A549 (cell line): Measurements from ENCODE around the gene IL1RAP. TPM values are rescaled to one million over a fixed set of nuclear protein-coding genes. Genes with fewer than 3 reads are reported as not detected.

Experiments used
- ATAC-seq, 2 experiments: fragments of 200-7000 bp in 1 of 2; fragments of >200 bp in 1 of 2; cut with Nextera tagmentation in 1 of 2; cut with Tn5 transposase in 1 of 2; 3 replicates each; pipeline versions ENCODE4 v1.8.0 to v1.9.1; 2018 to 2020; ENCODE audit warnings: mild to moderate bottlenecking in 1 of 2, moderate library complexity in 1 of 2
- CTCF ChIA-PET: fragments of 300-600 bp; sonication (Branson Sonifier 250); formaldehyde crosslinking; extraction: SDS; loops from one replicate; lab custom pipeline; 2021; ENCODE audit warnings: antibody characterized with exemption, inconsistent platforms; lab: Yijun Ruan, JAX
- POLR2A ChIA-PET: fragments of 350-600 bp; formaldehyde crosslinking; extraction: SDS; loops from one replicate; lab custom pipeline; 2021; ENCODE audit warnings: antibody characterized with exemption, inconsistent platforms; lab: Yijun Ruan, JAX
- DNase-seq, 2 experiments: peaks; one replicate each; pipeline versions ENCODE4 v3.0.0 to v3.0.0-alpha.2; 2011 to 2016; ENCODE audit warnings: low read depth in 1 of 2, low spot score in 1 of 2
- FAIRE-seq: peaks from 2 replicates; lab custom pipeline; 2011; peaks lifted over from hg19 to GRCh38; lab: Jason Lieb, UNC
- H3K27ac ChIP-seq, 2 experiments: fragments of >200 bp; sonication (Bioruptor Twin); formaldehyde crosslinking; 3 replicates each; pipeline ENCODE4 v1.5.1; 2016 to 2017
- H3K4me1 ChIP-seq: fragments of >200 bp; sonication (Bioruptor Twin); formaldehyde crosslinking; 3 replicates; pipeline ENCODE4 v1.6.1; 2016
- H3K4me2 ChIP-seq: fragments of >200 bp; sonication (Bioruptor Twin); formaldehyde crosslinking; 3 replicates; pipeline ENCODE4 v1.6.1; 2016
- H3K4me3 ChIP-seq: fragments of >200 bp; sonication (Bioruptor Twin); formaldehyde crosslinking; 3 replicates; pipeline ENCODE4 v1.5.1; 2016
- H3K9me3 ChIP-seq: fragments of >200 bp; sonication (Bioruptor Twin); formaldehyde crosslinking; 3 replicates; pipeline ENCODE4 v1.6.1; 2016
- BHLHE40 ChIP-seq: IDR thresholded peaks from 2 replicates; pipeline ENCODE4 v1.6.1; 2012; ENCODE audit warnings: low read depth, low read length, inconsistent platforms
- CBX2 ChIP-seq: fragments of 200-600 bp; sonication (generic); IDR thresholded peaks from 2 replicates; pipeline ENCODE4 v1.6.1; 2016; ENCODE audit warnings: low read depth, mild to moderate bottlenecking, borderline replicate concordance
- CEBPB ChIP-seq, 2 experiments: fragments of >200 bp in 1 of 2; sonication (Bioruptor Twin) in 1 of 2; formaldehyde crosslinking in 1 of 2; IDR thresholded peaks; 2 replicates each; pipeline ENCODE4 v1.6.1; 2012 to 2016
- CHD2 ChIP-seq: fragments of 150-350 bp; IDR thresholded peaks from 2 replicates; pipeline ENCODE4 v1.6.1; 2014; ENCODE audit warnings: low read length; ENCODE audit not compliant: partially characterized antibody
- EP300 ChIP-seq, 2 experiments: fragments of >200 bp; sonication (Bioruptor Twin); formaldehyde crosslinking; IDR thresholded peaks; 2 replicates in 1 of 2; 3 replicates in 1 of 2; pipeline ENCODE4 v1.6.1; 2016 to 2017
- ESRRA ChIP-seq: fragments of 150-350 bp; IDR thresholded peaks from 2 replicates; pipeline ENCODE4 v1.6.1; 2014; ENCODE audit warnings: mild to moderate bottlenecking, low read length, borderline replicate concordance
- FOSB ChIP-seq: fragments of 250-450 bp; sonication (Bioruptor Pico); IDR thresholded peaks from 2 replicates; pipeline ENCODE4 v1.5.0; 2020; ENCODE audit warnings: mild to moderate bottlenecking, moderate library complexity
- FOXS1 ChIP-seq: fragments of 250-450 bp; sonication (Bioruptor Pico); IDR thresholded peaks from 2 replicates; pipeline ENCODE4 v1.5.0; 2020; ENCODE audit warnings: mild to moderate bottlenecking, moderate library complexity
- GATA3 ChIP-seq: IDR thresholded peaks from 2 replicates; pipeline ENCODE4 v1.6.1; 2012; ENCODE audit warnings: borderline replicate concordance
- HES2 ChIP-seq: fragments of >200 bp; sonication (Bioruptor Twin); formaldehyde crosslinking; IDR thresholded peaks from 2 replicates; pipeline ENCODE4 v1.6.1; 2016
- HEYL ChIP-seq: fragments of 250-450 bp; sonication (Bioruptor Pico); IDR thresholded peaks from 2 replicates; pipeline ENCODE4 v1.8.0; 2021; ENCODE audit warnings: mild to moderate bottlenecking, moderate library complexity
- HOXA7 ChIP-seq: fragments of 250-450 bp; sonication (Bioruptor Pico); IDR thresholded peaks from 2 replicates; pipeline ENCODE4 v1.5.0; 2020; ENCODE audit warnings: mild to moderate bottlenecking, moderate library complexity
- HOXB5 ChIP-seq: fragments of 250-450 bp; sonication (Bioruptor Pico); IDR thresholded peaks from 2 replicates; pipeline ENCODE4 v1.5.0; 2020; ENCODE audit warnings: mild to moderate bottlenecking, moderate library complexity
- KDM1A ChIP-seq: fragments of 200-600 bp; sonication (generic); IDR thresholded peaks from 2 replicates; pipeline ENCODE4 v1.6.1; 2016; ENCODE audit warnings: low read depth, mild to moderate bottlenecking
- KDM5A ChIP-seq: fragments of 200-600 bp; sonication (generic); IDR thresholded peaks from 2 replicates; pipeline ENCODE4 v1.6.1; 2016; ENCODE audit warnings: antibody characterized with exemption, mild to moderate bottlenecking
- MAFK ChIP-seq: fragments of 450-650 bp; IDR thresholded peaks from 2 replicates; pipeline ENCODE4 v1.6.1; 2014; ENCODE audit not compliant: partially characterized antibody
- MYC ChIP-seq: IDR thresholded peaks from 2 replicates; pipeline ENCODE4 v1.6.1; 2012; ENCODE audit warnings: mild to moderate bottlenecking, inconsistent platforms, low read length, improper control_type of control experiment, borderline replicate concordance
- NPAS2 ChIP-seq: fragments of 250-450 bp; sonication (Bioruptor Pico); IDR thresholded peaks from 2 replicates; pipeline ENCODE4 v1.8.0; 2022; ENCODE audit warnings: mild to moderate bottlenecking, moderate library complexity, borderline replicate concordance
- NR3C1 ChIP-seq: fragments of >200 bp; sonication (Bioruptor Twin); formaldehyde crosslinking; IDR thresholded peaks from 3 replicates; pipeline ENCODE4 v1.6.1; 2017
- POLR2A ChIP-seq: IDR thresholded peaks from 2 replicates; pipeline ENCODE4 v1.6.1; 2012; ENCODE audit warnings: mild to moderate bottlenecking, low read length
- RCOR1 ChIP-seq: fragments of 150-350 bp; IDR thresholded peaks from 2 replicates; pipeline ENCODE4 v1.6.1; 2014; ENCODE audit warnings: antibody characterized with exemption, low read length, low read depth
- RNF2 ChIP-seq: fragments of 200-600 bp; sonication (generic); IDR thresholded peaks from 2 replicates; pipeline ENCODE4 v1.6.1; 2016; ENCODE audit warnings: low read depth, mild to moderate bottlenecking, antibody characterized with exemption, moderate library complexity, borderline replicate concordance
- SMC3 ChIP-seq: fragments of >200 bp; sonication (Bioruptor Twin); formaldehyde crosslinking; IDR thresholded peaks from 3 replicates; pipeline ENCODE4 v1.6.1; 2018; ENCODE audit warnings: inconsistent platforms
- TP53 ChIP-seq: fragments of 250-450 bp; sonication (Bioruptor Pico); IDR thresholded peaks from 2 replicates; pipeline ENCODE4 v1.5.0; 2021; ENCODE audit warnings: mild to moderate bottlenecking, moderate library complexity
- ZSCAN20 ChIP-seq: fragments of 250-450 bp; sonication (Bioruptor Pico); IDR thresholded peaks from 2 replicates; pipeline ENCODE4 v1.8.0; 2022; ENCODE audit warnings: mild to moderate bottlenecking, moderate library complexity
- WGBS: methylation state at CpG from one replicate; pipeline ENCODE4 v1.1.6; 2017; ENCODE audit errors: missing lambda C conversion rate; 5-methylcytosine and 5-hydroxymethylcytosine counted together
- polyA plus RNA-seq, 4 experiments: library from polyadenylated mRNA; depleted of rRNA in 3 of 4; stranded (reverse); fragments of >200 nt; fragmentation: RNase III in 1 of 4; extraction: RNeasy Plus Mini Kit Qiagen cat#74134 plus additional on column Dnase treatment in 1 of 4; gene quantifications; 2 replicates in 3 of 4; 3 replicates in 1 of 4; pipeline ENCODE4 v1.2.3, GENCODE V29; 2011 to 2017
- TF ChIP-seq, protein P1 (sequence below): fragments of 250-450 bp; sonication (Bioruptor Pico); IDR thresholded peaks from 2 replicates; pipeline ENCODE4 v1.5.0; 2020; ENCODE audit warnings: low read depth, mild to moderate bottlenecking, moderate library complexity
- TF ChIP-seq, protein P2 (sequence below): fragments of 450-650 bp; IDR thresholded peaks from 2 replicates; pipeline ENCODE4 v1.6.1; 2014; ENCODE audit warnings: antibody characterized with exemption

The IL1RAP gene
- polyA plus RNA-seq, 2 of the 4 experiments (the other 2 are of a cell fraction): 3.9 to 18.5 TPM

DNA sequence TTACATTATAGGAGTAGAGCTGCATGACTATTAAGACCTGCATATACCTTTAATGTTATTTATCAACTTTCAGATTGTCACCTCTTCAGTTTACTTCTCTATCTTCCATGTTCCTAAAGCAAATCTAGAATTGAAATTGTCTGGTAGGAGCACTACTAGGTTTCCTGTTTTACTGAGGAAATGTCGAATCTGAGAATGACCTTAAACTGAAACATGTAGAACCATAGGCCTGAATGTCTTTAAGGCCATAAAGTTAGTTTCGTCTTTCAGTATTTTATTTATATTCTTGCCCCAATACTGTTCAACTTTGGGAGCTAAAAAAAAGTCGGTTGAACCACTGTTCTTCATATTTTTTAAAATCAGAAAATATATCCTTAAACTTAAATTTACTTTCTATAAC, 92.7 kb downstream of the IL1RAP start:
- FAIRE-seq (no peak), DNase-seq (no peak), ATAC-seq (no peak)
- WGBS: 62% methylated on average over 3 of the region's 3 CpGs
- TF ChIP-seq RCOR1: no peak
- no peak for TF ChIP-seq CBX2
- no peak for TF ChIP-seq FOSB (CRISPR knock-in tag)
- no peak for TF ChIP-seq HEYL (CRISPR knock-in tag)
- no peak for TF ChIP-seq EP300 (IDR thresholded peaks at IDR 0.05)
- TF ChIP-seq MYC: no peak
- TF ChIP-seq CHD2: no peak
- TF ChIP-seq MAFK: no peak
- no peak for TF ChIP-seq HOXB5 (CRISPR knock-in tag)
- no peak for TF ChIP-seq SMC3
- TF ChIP-seq, protein P1, sequence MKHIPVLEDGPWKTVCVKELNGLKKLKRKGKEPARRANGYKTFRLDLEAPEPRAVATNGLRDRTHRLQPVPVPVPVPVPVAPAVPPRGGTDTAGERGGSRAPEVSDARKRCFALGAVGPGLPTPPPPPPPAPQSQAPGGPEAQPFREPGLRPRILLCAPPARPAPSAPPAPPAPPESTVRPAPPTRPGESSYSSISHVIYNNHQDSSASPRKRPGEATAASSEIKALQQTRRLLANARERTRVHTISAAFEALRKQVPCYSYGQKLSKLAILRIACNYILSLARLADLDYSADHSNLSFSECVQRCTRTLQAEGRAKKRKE (CRISPR knock-in tag): no peak
- TF ChIP-seq KDM1A: no peak
- TF ChIP-seq RNF2: no peak
- TF ChIP-seq NR3C1: no peak
- no peak for TF ChIP-seq ZSCAN20 (CRISPR knock-in tag)
- TF ChIP-seq POLR2A: no peak
- no peak for TF ChIP-seq CEBPB (IDR thresholded peaks at IDR 0.05)
- no peak overlapping the region for H3K27ac ChIP-seq
- H3K4me3 ChIP-seq: no peak overlapping the region
- CTCF ChIA-PET: interaction anchor here (1.4 kb wide), 1 partner anchor 93 kb away, joined by 3 read pairs; the partner anchor contains the start of gene IL1RAP
- POLR2A ChIA-PET: no interaction called here
- H3K4me1 ChIP-seq: no peaks in the 10 kb centered on the region
- no peaks in the 10 kb centered on the region for H3K9me3 ChIP-seq
- no peak overlapping the region for H3K4me2 ChIP-seq

DNA sequence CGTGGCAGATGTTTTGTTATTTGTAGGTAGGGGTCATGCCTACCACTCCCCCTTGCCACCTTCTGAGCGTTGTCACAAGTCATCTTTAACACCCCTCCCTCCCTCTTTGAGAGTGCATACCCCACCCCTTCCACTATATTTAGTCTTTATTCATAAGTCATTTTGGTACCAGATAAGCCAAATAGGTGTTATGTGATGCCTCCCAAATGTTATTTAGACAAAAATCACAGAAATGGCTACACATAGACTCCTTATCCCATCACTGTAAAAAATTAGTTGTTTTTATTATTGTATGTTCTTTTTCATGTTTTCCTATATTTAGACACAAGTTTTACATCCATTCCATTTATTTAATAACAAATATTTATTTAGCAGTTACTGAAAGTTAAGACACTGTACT, 93.1 kb downstream of the IL1RAP start:
- H3K4me2 ChIP-seq: no peak overlapping the region
- CTCF ChIA-PET: interaction anchor here (1.4 kb wide), 1 partner anchor 93 kb away, joined by 3 read pairs; the partner anchor contains the start of gene IL1RAP
- 91% methylated on average over 2 of the region's 2 CpGs for WGBS
- ATAC-seq: no peak
- no peak overlapping the region for H3K4me3 ChIP-seq
- no peaks in the 10 kb centered on the region for H3K4me1 ChIP-seq
- TF ChIP-seq BHLHE40: no peak
- no peak for TF ChIP-seq HES2
- no peak for TF ChIP-seq KDM5A
- no peak for TF ChIP-seq NPAS2 (CRISPR knock-in tag)
- TF ChIP-seq HOXA7 (CRISPR knock-in tag): no peak
- TF ChIP-seq TP53 (CRISPR knock-in tag): no peak
- no peak for TF ChIP-seq HOXB5 (CRISPR knock-in tag)
- TF ChIP-seq ESRRA: no peak
- TF ChIP-seq, protein P2, sequence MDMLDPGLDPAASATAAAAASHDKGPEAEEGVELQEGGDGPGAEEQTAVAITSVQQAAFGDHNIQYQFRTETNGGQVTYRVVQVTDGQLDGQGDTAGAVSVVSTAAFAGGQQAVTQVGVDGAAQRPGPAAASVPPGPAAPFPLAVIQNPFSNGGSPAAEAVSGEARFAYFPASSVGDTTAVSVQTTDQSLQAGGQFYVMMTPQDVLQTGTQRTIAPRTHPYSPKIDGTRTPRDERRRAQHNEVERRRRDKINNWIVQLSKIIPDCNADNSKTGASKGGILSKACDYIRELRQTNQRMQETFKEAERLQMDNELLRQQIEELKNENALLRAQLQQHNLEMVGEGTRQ: no peak
- no peak for TF ChIP-seq CBX2
- TF ChIP-seq MAFK: no peak
- no peak for TF ChIP-seq GATA3
- TF ChIP-seq FOXS1 (CRISPR knock-in tag): no peak
- no peak for FAIRE-seq
- H3K27ac ChIP-seq: no peak overlapping the region
- H3K9me3 ChIP-seq: no peaks in the 10 kb centered on the region
- POLR2A ChIA-PET: no interaction called here
- no peak for DNase-seq
